ENCODE results near the gene EGFLAM.

The EGFLAM gene

DNA sequence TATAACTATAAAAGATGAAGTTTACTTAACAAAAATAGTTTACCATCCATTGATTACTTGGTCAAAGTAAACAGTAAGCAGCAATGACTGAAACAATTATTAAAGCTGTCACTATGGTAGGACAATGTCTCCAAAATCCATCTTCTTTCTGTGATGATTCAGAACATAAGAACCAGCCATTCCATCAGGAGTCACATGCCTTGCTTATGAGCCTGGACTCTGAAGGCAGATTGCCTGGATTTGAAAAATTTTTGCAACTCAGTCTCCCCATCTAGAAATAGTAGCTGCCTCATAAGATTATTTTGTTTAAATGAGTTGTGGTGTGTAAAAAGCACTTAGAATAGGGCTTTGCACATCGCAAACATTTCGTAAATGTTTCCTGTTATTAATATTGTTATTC lies 161.9 kb downstream of the EGFLAM start:
- no peak for DNase-seq (ENCODE audit: low read depth in 3 of 3)

DNA sequence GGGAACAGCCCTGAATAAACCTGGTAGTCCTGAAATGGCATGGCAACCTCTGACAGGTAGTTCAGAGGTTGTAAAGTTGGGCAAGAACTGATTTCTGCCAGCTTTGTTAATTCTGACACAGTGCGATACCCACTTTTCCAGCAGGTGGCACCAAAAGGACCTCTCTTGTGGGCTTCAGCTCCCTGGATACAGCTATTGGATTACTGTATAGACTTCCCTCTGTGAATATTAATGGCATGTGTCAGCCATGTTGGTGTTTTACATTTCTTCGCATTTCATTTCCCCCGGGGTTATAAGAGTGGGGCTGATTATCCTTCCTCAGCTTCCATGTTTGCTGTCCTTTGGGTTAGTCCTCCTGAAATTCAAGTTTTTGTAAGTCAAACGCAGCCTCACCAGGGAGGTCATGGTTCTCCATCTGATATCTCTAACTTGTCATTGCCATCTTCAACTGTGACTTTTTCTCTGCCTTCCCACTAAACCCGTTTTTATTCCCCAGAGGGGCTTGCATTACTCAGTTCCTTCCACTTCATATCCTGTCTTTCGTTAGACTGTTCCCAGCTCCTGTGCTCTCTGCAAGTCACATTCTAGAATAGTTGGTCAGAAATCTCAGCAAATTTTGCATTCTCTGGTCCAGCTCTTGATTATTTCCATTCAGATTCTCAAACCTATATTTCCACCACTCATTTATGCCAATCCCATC lies 162.5 kb downstream of the EGFLAM start:
- no peak for DNase-seq (ENCODE audit: low read depth in 3 of 3)

DNA sequence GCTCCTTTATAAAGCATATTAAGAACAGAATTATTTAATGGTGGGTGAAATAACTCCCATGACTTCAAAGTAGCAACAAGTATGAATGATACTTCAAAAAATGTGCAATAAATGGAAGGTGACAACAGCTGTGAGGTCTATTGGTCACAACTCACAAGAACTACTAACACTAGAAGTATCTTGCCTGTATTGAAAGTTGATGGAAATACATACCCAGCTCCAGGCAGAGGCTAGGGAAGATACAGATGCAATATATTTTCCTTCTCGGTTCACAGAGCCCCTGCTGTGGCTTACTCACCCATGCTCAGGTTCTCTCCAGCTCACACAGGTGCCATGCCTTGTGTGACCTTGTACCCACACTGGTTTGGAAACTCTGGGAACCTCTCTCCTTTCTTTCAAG lies 164.3 kb downstream of the EGFLAM start:
- DNase-seq (ENCODE audit: low read depth in 3 of 3) = no peak

DNA sequence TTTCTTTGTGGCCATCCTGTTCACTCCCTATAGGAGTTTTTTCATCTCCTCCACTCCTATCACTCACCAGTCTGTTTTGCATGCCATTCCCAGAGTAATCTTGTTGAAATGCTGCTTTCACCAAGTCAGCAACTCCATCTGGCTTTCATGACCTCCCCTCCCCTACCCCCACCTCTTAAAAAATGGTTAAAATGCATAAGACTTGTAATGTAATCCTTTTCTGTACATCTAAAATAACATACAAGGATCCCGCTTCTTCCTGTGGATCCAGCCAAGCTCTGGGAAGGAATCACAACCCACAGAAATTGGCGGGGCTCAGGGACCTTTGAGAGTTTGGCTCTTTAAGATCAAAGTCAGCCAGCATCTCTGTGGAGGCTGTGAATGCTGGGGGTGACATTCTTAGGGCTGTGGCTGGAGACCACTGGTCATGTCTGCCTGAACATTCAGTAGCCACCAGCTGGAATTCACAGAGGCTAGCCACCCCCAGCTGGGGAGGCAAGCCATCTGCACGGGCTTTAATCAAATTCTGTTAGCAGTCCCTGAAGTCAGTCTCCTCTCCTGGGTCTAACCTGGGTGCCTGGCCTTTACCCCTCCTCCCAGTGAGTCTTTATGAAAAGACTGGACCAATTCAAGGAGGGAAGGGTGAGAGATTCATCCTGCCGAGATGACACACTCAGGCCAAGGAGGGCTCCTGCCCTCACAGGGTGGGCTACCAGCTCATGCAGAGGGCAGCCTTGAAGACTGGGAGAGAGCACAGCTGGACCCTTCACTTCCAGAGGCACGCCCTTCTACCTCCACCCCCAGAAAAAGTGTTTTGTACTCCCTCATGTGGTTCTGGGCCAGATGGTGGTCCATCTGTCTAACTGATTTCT lies 165.2 kb downstream of the EGFLAM start:
- no peak for DNase-seq (ENCODE audit: low read depth in 3 of 3)

DNA sequence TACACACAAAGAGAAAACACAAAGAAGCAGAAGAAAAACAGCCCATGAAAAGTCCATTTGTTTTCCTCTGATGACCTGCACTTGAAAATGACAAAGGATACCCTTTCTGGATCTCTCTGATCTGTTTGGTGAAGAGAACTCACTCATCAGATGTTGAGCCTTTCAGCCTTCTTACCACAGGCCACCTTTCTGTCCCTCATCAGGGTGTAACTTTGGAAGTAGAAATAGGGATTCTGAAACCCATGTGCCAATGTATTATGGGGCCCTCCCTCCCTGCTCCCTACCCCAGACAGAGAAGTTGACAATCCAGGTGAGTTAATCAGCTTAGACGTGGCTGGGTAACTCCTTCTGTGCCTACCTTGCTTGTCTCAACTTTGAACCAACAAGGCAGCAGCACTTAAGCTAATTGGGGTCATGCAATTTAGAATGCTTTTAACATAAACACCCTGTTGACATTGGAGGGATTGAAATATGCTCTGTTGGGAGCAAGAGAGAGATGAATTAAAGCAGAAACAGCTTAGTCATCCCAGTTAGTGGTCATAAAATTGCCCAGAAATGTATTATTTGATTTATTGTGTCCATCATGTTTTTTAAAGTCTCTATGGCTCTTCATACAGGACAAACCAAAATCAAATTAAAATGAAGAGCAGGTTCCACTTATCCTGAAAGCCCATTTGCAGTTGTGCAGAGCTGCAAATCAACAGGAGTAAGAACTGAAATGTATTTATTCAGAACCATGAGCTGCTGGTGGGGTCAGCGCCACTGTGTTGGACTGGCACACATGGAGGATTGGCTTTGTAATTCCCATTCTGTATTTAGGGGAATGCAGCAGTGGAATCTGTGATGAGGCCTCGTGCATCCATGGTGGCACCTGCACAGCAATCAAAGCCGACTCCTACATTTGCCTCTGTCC lies 166.0 kb downstream of the EGFLAM start:
- DNase-seq (ENCODE audit: low read depth in 3 of 3) = no peak

DNA sequence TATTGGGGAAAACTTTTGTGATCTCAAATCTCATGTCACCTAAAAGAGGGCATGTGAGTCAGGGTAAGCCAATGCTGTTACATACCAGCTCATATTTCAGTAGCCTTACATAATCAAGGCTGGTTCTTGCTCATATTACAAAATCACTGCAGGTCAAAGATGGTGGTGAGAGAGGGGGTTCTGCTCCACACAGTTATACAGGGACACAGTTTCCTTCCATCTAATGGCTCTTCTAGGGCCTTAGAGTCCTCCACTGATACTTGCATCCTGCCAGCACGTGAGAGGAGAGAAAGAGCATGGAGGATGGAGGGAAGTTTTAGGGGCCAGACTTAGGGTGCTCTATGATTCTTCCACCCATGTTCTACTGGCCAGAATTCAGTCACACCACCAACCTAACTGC lies 168.1 kb downstream of the EGFLAM start:
- DNase-seq (ENCODE audit: low read depth in 3 of 3) = no peak

DNA sequence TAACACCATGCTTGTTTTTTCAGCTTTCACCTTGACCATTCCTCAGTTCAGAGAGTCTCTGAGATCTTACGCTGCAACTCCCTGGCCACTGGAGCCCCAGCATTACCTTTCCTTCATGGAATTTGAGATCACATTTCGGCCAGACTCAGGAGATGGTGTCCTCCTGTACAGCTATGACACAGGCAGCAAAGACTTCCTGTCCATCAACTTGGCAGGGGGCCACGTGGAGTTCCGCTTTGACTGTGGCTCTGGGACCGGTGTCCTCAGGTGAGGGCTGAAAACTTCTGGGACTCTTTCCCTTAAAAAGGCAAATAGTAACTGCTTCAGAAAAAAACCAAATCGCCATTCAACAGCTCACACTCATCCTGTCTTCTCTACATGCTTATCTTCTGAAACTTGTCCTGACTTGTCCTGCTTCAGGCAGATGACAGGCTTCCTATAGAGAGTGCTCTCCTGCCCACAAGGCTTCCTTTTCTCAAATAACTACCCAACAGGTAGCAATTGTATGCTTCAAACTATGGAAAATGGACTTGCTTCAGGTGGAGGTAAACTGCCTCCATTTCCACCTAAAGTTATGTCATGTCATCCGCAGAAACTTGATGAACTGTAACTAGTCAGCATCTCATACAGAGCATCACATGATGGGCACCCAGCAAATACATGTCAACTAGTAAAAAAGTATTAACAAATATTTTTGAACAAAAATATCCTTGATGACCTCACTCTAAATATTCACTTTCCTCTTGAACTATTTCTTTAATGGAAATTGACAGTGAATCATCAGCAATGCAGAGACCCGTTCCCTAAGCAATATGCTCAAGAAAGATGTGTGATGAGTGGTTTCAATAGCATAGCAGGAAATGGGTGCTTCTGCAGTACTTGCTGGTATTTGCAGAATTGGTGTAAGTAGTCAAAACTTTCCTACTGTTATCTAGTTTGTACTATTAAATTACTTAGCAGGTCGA lies 168.9 kb downstream of the EGFLAM start:
- DNase-seq (ENCODE audit: low read depth in 3 of 3) = no peak

DNA sequence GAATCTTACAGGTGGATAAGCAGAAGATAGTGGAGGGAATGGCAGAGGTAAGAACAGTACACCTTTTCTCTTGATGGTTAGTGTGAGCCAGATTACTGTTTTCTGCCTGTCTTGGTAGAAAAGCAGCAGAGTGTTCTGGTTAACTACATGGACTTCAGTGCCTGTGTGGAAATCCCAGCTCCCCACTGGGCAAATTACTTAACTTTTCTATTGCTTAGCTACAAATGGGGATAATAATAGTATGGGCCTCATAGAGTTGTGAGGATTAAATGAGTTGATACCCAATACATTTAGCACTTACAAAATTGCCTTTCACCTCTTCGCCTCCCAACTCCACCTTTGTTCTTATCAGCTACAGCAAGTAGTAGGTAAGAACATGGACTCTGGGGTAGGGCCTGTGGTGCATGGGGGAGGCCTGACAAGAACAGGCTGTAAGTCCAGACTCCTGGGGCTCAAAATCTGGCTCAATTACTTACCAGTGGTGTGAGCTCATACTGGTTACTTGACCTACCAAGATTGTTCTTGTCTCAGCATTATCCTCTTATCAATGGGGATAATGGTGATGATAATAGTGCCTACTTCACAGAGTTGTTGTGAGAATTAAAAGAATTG lies 173.0 kb downstream of the EGFLAM start:
- DNase-seq (ENCODE audit: low read depth in 3 of 3) = no peak

DNA sequence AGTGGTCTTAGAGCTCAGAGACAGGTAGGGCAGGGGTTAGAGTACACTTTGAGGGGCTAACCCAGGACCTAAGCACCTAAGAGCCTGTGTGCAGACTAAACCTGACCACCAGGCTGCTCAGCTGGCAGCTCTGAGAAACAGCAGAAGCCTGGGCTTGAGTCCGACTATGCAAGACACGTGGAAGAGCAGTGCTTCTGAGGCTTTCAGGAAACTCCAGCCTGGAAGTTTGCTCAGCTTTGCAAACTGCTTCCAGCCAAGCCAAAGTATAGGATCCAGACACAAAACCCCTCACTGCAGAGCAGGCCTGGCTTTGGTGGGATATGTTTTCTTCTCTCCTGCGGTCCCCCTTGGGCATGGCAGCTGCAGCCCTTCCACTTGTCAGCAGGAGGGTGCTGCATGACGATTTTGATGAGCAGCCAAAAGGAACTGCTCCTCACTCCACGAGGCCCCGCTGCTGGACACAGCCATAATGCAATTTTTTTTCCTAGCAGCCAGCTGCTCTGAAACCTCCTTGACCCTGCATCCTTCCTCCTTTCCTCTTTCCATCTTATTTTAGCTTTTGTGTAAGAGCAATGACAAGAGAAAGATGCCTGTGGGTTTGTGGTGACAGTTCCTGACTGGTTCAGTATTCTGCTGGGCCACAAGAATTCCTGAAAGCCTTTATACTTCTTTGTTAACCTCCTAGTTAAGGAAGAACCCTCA lies 175.0 kb downstream of the EGFLAM start:
- DNase-seq (ENCODE audit: low read depth in 3 of 3) = no peak

DNA sequence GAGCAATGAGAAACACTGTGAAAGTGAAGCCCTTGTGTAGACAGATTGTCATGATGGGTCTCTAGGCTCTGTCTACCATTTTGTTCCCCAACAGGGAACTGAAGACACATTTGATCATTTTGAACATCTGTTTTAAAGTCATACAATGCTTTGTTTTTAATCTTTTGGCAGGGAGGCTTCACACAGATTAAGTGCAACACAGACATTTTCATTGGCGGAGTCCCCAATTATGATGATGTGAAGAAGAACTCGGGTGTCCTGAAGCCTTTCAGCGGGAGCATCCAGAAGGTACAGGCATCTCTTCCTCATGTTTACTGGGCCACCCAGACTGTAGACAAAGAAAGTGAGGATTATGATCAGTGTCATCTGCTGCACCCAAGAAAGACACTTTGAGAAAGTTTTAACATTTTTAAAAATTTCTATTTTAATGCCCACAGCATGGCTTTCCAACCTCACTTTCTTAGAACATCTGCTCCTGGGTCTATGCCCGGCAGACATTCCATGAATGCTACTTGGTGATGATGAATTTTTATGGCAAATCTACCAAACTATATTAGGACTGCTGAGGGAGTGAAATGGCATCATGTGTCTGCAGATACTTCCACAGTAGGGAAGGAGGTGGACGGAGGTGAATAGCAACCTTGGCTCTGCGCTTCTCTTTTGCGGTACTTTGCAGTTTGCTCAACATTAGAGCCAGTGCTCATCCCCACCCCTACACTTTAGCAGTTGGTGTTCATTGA lies 176.8 kb downstream of the EGFLAM start:
- no peak for DNase-seq (ENCODE audit: low read depth in 3 of 3)

DNA sequence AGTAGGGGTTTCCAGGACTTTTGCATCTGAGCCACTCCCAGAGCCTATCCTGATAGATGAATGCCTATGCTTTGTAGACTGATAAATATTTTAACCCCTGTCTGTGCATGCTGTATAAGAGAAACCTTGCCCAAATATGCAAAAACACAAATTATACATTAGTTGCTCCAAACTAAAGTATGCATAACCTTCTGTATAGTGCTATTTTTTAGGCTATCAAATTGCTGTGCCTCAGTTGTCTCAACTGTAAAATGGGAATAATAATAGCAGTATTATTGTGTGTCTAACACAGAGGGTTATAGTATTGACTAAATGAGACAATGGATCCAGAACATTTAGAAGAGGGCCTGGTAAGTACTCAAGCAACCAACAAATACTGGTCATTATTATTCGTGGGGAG lies 180.4 kb downstream of the EGFLAM start:
- DNase-seq (ENCODE audit: low read depth in 3 of 3) = no peak

DNA sequence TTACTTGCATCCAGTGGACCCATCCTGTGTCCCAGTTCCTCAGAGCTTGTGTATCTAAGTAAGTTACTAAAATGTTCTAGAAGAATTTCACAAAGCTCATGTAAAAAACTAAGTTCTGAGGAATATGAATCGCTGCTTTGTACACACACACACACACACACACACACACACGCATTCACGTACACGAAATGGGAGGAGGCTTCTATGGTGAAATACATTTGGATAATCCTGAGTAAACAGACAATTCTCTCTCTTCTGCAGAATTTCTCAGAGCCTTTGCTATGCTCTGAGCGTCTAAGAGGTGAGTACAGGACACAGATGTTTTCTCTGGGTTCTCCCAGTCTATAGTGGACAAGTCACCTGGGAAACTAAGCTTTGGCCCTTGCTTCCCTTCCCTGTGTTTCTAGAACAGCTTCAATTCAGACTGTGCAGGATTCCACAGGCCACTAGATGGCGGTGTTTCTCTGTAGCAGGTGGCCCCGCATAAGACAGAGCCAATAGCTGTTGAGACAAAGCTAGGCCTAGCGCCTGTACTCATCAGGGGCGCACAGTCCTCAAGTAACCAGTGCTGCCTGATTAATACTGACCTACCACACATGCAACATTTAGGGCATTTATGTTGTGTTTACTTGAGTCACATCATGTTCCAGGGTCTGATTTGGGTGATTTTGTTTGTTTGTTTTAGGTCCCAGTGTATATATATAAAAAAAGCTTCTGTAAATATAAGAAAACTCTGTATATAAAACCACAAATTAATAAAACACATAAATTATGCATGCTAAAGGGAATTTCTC lies 183.3 kb downstream of the EGFLAM start:
- peak; percentile 68 to 75 (median 72) for DNase-seq (ENCODE audit: low read depth in 3 of 3)

DNA sequence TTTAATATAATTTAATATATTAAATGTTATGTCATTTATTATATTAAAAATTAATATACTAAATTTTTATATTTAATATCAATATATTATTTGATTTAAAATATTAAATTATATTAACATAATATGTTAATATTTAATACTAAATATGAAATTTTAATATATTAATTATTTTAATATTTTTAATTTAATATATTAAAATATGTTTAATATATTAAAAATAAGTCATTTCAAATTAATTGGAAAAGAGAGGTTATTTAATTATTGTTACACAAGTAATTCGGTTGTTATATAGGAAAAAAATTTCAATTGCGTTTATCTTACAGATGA lies 183.9 kb downstream of the EGFLAM start:
- DNase-seq (ENCODE audit: low read depth in 3 of 3) = no peak

DNA sequence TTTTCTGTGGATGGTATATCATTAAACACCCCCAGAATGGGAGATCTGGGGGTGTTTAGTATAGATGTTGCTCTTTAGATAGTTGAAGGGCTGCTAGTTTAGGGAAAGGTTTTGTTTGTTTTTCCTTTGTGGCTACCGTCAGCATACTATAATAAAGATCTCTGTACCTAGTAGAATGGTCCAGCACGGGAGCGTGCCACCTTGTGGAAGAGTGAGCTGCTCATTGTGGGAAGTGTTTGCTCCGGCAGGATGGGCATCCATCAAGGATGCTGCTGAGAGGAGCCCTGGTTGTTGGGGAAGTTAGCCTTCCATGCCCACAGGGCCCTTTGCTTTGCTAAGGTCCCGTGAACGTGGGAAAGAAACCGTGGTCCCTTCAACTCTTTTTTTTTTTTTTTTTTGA lies 185.0 kb downstream of the EGFLAM start:
- no peak for DNase-seq (ENCODE audit: low read depth in 3 of 3)

DNA sequence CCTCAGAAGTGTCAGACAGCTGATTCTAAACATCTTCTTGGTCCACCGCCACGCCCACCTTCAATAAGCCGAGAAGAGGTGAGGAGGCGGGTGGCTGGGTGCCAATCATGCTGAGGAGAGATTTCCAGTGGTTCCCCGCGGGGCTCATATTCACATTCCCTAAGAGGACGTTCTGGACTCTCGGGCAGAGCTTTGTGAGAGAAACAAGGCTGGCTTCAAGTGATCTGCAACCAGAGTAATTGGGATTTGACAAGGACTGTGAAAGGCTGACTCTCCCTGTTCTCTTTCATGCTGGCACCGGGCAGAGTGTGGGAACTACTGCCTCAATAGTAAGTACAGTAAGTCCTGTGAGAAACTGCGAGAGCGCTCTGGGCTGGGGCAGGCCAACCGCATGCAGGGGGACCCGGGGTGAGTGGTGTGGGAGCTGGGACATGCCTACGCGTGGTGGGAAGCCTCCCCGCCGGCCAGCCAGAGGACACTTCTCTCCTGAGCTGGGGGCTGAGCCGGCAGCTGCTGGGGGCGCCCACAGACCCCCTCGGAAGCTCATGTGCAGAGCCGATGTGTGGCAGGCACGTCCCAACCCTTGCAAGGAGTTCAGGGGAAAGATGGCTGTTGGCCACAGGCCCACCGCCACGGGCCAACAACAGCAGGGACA lies 187.1 kb downstream of the EGFLAM start:
- DNase-seq (ENCODE audit: low read depth in 3 of 3) = no peak

DNA sequence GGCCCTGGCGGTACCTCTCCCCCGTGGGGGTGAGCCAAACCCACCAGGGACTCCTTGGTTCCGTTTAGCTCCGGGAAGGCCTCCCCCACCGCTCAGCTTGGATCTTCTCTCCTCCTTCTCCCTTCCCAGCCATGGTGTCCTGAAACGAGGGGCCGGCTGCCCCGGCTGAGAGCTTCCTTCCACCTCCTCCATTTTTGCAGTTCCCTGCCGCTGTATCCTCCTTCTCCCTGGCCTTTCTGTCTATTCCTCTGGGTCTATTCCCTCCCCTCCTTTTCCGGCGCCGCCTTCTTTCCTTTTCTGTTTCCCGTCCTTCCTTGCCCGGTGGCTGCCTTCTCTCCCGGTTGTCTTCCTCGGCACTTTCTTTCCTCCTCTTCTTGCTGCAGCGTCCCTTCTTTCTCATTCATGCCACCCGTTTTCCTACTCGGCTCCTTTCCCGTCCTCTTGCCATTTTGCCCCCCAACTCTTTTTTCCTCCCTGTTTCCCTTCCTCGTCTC lies 187.7 kb downstream of the EGFLAM start:
- no peak for DNase-seq (ENCODE audit: low read depth in 3 of 3)

DNA sequence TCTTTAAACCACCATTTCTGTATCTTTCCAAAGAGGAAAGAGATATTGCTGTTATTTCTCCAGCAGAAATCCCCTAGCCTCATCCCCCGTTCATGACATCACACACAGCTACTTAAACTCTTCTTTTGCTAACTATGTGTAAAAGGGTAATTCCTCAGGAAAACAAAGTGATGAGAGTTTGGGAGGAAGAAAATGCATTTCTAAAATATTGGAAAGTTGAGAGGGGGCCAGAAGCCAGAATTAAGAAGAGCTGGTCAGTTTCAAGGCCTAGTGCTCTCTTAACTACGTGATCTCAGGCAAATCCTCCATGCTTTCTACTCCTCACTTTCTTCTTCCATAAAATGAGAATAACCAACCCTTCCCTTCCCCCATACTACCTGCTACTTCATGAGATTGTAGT lies 188.7 kb downstream of the EGFLAM start:
- no peak for DNase-seq (ENCODE audit: low read depth in 3 of 3)

DNA sequence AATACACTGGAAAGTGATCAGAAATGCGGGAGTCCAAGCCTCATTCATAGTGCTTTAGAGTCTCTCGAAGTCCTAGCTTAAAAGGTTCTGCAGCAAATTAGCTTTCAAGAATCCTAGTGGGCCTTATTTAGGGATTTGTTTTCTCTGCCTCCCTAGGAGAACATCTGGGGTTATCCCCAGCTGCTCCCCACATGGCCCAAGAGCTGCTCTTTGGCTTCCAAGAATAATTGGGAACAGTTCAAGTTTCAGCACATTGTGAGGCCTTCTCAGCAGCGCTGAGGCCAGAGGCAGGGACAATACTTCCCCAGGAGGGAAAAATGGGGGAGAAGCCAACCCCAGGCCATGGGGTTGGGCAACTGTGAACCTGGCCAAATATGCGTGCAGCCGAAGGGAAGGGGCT lies 189.4 kb downstream of the EGFLAM start:
- DNase-seq (ENCODE audit: low read depth in 3 of 3) = no peak
